Stimulated activated naive CD8-positive, alpha-beta T cell treated with anti-CD3 and anti-CD28 coated beads, Interleukin-15, amount 100 ng/mL, for 72 hours (primary cell): ENCODE data around the gene ZBP1.

Source experiments
- ATAC-seq: fragments of 150-1000 bp; cut with Tn5 transposase; 2 replicates; pipeline ENCODE4 v1.10.0; 2021; ENCODE audit warnings: mild to moderate bottlenecking, moderate library complexity
- DNase-seq, 2 donors: peaks; one replicate each; pipeline ENCODE4 v3.0.0; 2021 to 2022
- H3K27ac Mint-ChIP-seq, 2 donors: one replicate each; pipeline ENCODE4 v1.8.0; 2022; ENCODE audit warnings: mild to moderate bottlenecking in 2 of 2, mixed read lengths in 2 of 2, moderate library complexity in 2 of 2
- H3K27me3 Mint-ChIP-seq: one replicate; pipeline ENCODE4 v1.8.0; 2022; ENCODE audit warnings: mixed read lengths
- H3K4me1 Mint-ChIP-seq: one replicate; pipeline ENCODE4 v1.8.0; 2022; ENCODE audit warnings: mild to moderate bottlenecking, mixed read lengths
- H3K4me3 Mint-ChIP-seq, 2 donors: one replicate each; pipeline ENCODE4 v1.8.0; 2022; ENCODE audit warnings: mild to moderate bottlenecking in 2 of 2, mixed read lengths in 2 of 2, moderate library complexity in 1 of 2
- H3K9me3 Mint-ChIP-seq, 2 donors: one replicate each; pipeline ENCODE4 v1.8.0; 2022; ENCODE audit warnings: mixed read lengths in 2 of 2

ZBP1 gene

GRCh38 chr20:57620274-57620990 lies at the start of gene ZBP1:
Gene ZBP1, minus strand, starts transcription at chr20:57620426. Its CDS starts 131 bp downstream, at chr20:57620295.
- Mint-ChIP-seq H3K4me1 (peaks cover 79% of the 10 kb centered on the region), H3K27me3 (no peaks in the 10 kb centered on the region), H3K4me3 (peak within 1 kb of the TSS; percentile 73 to 86), H3K9me3 (peaks cover 5 to 17% of the 10 kb centered on the region in 2 donors), H3K27ac (peak within 1 kb of the TSS; percentile 91 to 92)
- ATAC-seq (peak; percentile 26), DNase-seq (peak; percentile 61 to 74)

- DNase-seq, result no peak
- H3K27ac Mint-ChIP-seq, result no peak overlapping the region
- peaks cover 22% of the 10 kb centered on the region for H3K4me1 Mint-ChIP-seq
- no peak overlapping the region for H3K4me3 Mint-ChIP-seq
- H3K9me3 Mint-ChIP-seq, result no peaks in the 10 kb centered on the region
- no peaks in the 10 kb centered on the region for H3K27me3 Mint-ChIP-seq
- no peak for ATAC-seq
These were observed 49.4 kb upstream of the ZBP1 start for GRCh38 chr20:57669632-57670031.

GRCh38 chr20:57667924-57668782 lies 47.9 kb upstream of the ZBP1 start:
- Mint-ChIP-seq H3K27ac (peak overlapping the region in 1 of 2 donors; percentile 96), H3K27me3 (no peaks in the 10 kb centered on the region), H3K4me1 (peaks cover 22% of the 10 kb centered on the region), H3K9me3 (no peaks in the 10 kb centered on the region), H3K4me3 (peak overlapping the region in 1 of 2 donors; percentile 49)
- ATAC-seq, result no peak
- no peak for DNase-seq

- no peak for DNase-seq
- ATAC-seq, result no peak
- Mint-ChIP-seq H3K4me1 (peaks cover 22% of the 10 kb centered on the region), H3K27me3 (no peaks in the 10 kb centered on the region), H3K4me3 (no peak overlapping the region), H3K9me3 (no peaks in the 10 kb centered on the region), H3K27ac (no peak overlapping the region)
These were observed 47.2 kb upstream of the ZBP1 start for GRCh38 chr20:57667388-57667787.

GRCh38 chr20:57666834-57667157 lies 46.6 kb upstream of the ZBP1 start:
- DNase-seq (no peak), ATAC-seq (no peak)
- H3K4me1 Mint-ChIP-seq, result peaks cover 22% of the 10 kb centered on the region
- no peak overlapping the region for H3K27ac Mint-ChIP-seq
- H3K27me3 Mint-ChIP-seq, result no peaks in the 10 kb centered on the region
- H3K4me3 Mint-ChIP-seq, result no peak overlapping the region
- no peaks in the 10 kb centered on the region for H3K9me3 Mint-ChIP-seq

- DNase-seq (no peak), ATAC-seq (no peak)
- Mint-ChIP-seq H3K9me3 (no peaks in the 10 kb centered on the region), H3K27ac (peak overlapping the region in 1 of 2 donors; percentile 19), H3K4me1 (peaks cover 22% of the 10 kb centered on the region), H3K27me3 (no peaks in the 10 kb centered on the region), H3K4me3 (no peak overlapping the region)
These were observed 46.0 kb upstream of the ZBP1 start for GRCh38 chr20:57666106-57666833.

GRCh38 chr20:57665589-57665971 lies 45.4 kb upstream of the ZBP1 start:
- Mint-ChIP-seq H3K9me3 (peaks cover 0 to 3% of the 10 kb centered on the region in 2 donors), H3K27me3 (no peaks in the 10 kb centered on the region)

GRCh38 chr20:57664924-57665588 lies 44.8 kb upstream of the ZBP1 start:
- Mint-ChIP-seq H3K27me3 (no peaks in the 10 kb centered on the region), H3K4me3 (no peak overlapping the region), H3K9me3 (peaks cover 0 to 6% of the 10 kb centered on the region in 2 donors), H3K27ac (peak overlapping the region in 1 of 2 donors; percentile 24), H3K4me1 (peaks cover 22% of the 10 kb centered on the region)
- ATAC-seq (no peak), DNase-seq (no peak)

More at GRCh38 chr20:57665589-57665971, 45.4 kb upstream of the ZBP1 start:
- Mint-ChIP-seq H3K27ac (peak overlapping the region in 1 of 2 donors; percentile 24), H3K4me3 (no peak overlapping the region), H3K4me1 (peaks cover 22% of the 10 kb centered on the region)
- no peak for DNase-seq
- no peak for ATAC-seq

- no peaks in the 10 kb centered on the region for H3K27me3 Mint-ChIP-seq
- H3K9me3 Mint-ChIP-seq, result peaks cover 0 to 6% of the 10 kb centered on the region in 2 donors
- no peak overlapping the region for H3K27ac Mint-ChIP-seq
- H3K4me3 Mint-ChIP-seq, result no peak overlapping the region
- no peak for DNase-seq
- H3K4me1 Mint-ChIP-seq, result peaks cover 24% of the 10 kb centered on the region
- ATAC-seq, result no peak
These were observed 44.2 kb upstream of the ZBP1 start for GRCh38 chr20:57664476-57664875.

- H3K9me3 Mint-ChIP-seq, result peaks cover 0 to 6% of the 10 kb centered on the region in 2 donors
- peaks cover 25% of the 10 kb centered on the region for H3K4me1 Mint-ChIP-seq
- DNase-seq (no peak), ATAC-seq (peak; percentile 10)
- H3K27me3 Mint-ChIP-seq, result no peaks in the 10 kb centered on the region
- H3K27ac Mint-ChIP-seq, result no peak overlapping the region
- H3K4me3 Mint-ChIP-seq, result no peak overlapping the region
These were observed 43.6 kb upstream of the ZBP1 start for GRCh38 chr20:57663681-57664451.

GRCh38 chr20:57663241-57663640 lies 43.0 kb upstream of the ZBP1 start:
- no peak for DNase-seq
- peaks cover 26% of the 10 kb centered on the region for H3K4me1 Mint-ChIP-seq
- no peak overlapping the region for H3K27ac Mint-ChIP-seq
- no peak overlapping the region for H3K4me3 Mint-ChIP-seq
- no peaks in the 10 kb centered on the region for H3K27me3 Mint-ChIP-seq
- no peak for ATAC-seq
- peaks cover 0 to 6% of the 10 kb centered on the region in 2 donors for H3K9me3 Mint-ChIP-seq

- peaks cover 0 to 6% of the 10 kb centered on the region in 2 donors for H3K9me3 Mint-ChIP-seq
- no peak overlapping the region for H3K27ac Mint-ChIP-seq
- no peak overlapping the region for H3K4me3 Mint-ChIP-seq
- ATAC-seq, result no peak
- DNase-seq, result no peak
- H3K4me1 Mint-ChIP-seq, result peaks cover 26% of the 10 kb centered on the region
- no peaks in the 10 kb centered on the region for H3K27me3 Mint-ChIP-seq
These were observed 42.4 kb upstream of the ZBP1 start for GRCh38 chr20:57662456-57663240.

GRCh38 chr20:57661746-57662455 lies 41.7 kb upstream of the ZBP1 start:
- H3K27ac Mint-ChIP-seq, result no peak overlapping the region
- ATAC-seq (no peak), DNase-seq (no peak)
- peaks cover 29% of the 10 kb centered on the region for H3K4me1 Mint-ChIP-seq
- no peak overlapping the region for H3K4me3 Mint-ChIP-seq
- peaks cover 0 to 6% of the 10 kb centered on the region in 2 donors for H3K9me3 Mint-ChIP-seq
- H3K27me3 Mint-ChIP-seq, result no peaks in the 10 kb centered on the region
